ENCODE results near the gene KLF13. TPM values are rescaled to one million over a fixed set of nuclear protein-coding genes. Genes with fewer than 3 reads are reported as not detected.

Gene KLF13
- total RNA-seq, 1 experiment from 2014 or later: 78.6 TPM

- Histone ChIP-seq H3K27ac (ENCODE audit: low read length) (no peak overlapping the region), H3K4me3 (ENCODE audit: low read depth in 2 of 2, low read length in 2 of 2) (no peak overlapping the region), H3K36me3 (ENCODE audit: control insufficient read depth, insufficient read depth, low read length) (no peaks in the 10 kb centered on the region), H3K9me3 (ENCODE audit: control insufficient read depth, insufficient read depth, low read depth, low read length) (no peaks in the 10 kb centered on the region), H3K4me1 (ENCODE audit: control insufficient read depth, insufficient read depth, low read length) (no peaks in the 10 kb centered on the region; the same call in 1 of the 2 replicates), H3K27me3 (ENCODE audit: control insufficient read depth, insufficient read depth, low read length) (no peaks in the 10 kb centered on the region)
- ChIA-PET POLR2A (no interaction called here), CTCF (no interaction called here)
- no TSS peak for BruUV-seq (replicated peaks)
- no peak for TF ChIP-seq SIN3A (IDR thresholded peaks at IDR 0.05; ENCODE audit: borderline replicate concordance, insufficient read depth, low read depth, low read length)
- no peak for TF ChIP-seq TCF7L2 (IDR thresholded peaks at IDR 0.05; ENCODE audit: low read depth, low read length)
- no peak for TF ChIP-seq REST (IDR thresholded peaks at IDR 0.05; ENCODE audit: insufficient read depth in 1 of 2, low read depth in 2 of 2, low read length in 1 of 2)
- TF ChIP-seq CTCF (IDR thresholded peaks at IDR 0.05): no peak
- no peak for TF ChIP-seq POLR2AphosphoS5 (IDR thresholded peaks at IDR 0.05; ENCODE audit: low read depth, low read length)
- DNase-seq (ENCODE audit: low read depth, low spot score): no peak
- intact Hi-C loops (cut with micrococcal nuclease; ENCODE audit: unreplicated experiment) (no loop called here), in situ Hi-C loops (cut with HindIII; ENCODE audit: low pct_unique_long_range_greater_than_20kb, low sequenced_read_pairs) (no loop called here)
- no peak for ATAC-seq
These were observed 18.4 kb downstream of the KLF13 start for GRCh38 chr15:31344823-31345605.

- Histone ChIP-seq H3K36me3 (ENCODE audit: control insufficient read depth, insufficient read depth, low read length) (no peaks in the 10 kb centered on the region), H3K27me3 (ENCODE audit: control insufficient read depth, insufficient read depth, low read length) (no peaks in the 10 kb centered on the region), H3K4me1 (ENCODE audit: control insufficient read depth, insufficient read depth, low read length) (no peaks in the 10 kb centered on the region; the same call in 1 of the 2 replicates), H3K27ac (ENCODE audit: low read length) (no peak overlapping the region), H3K9me3 (ENCODE audit: control insufficient read depth, insufficient read depth, low read depth, low read length) (no peaks in the 10 kb centered on the region), H3K4me3 (ENCODE audit: low read depth in 2 of 2, low read length in 2 of 2) (no peak overlapping the region)
- in situ Hi-C loops (cut with HindIII; ENCODE audit: low pct_unique_long_range_greater_than_20kb, low sequenced_read_pairs) (no loop called here), intact Hi-C loops (cut with micrococcal nuclease; ENCODE audit: unreplicated experiment) (no loop called here)
- BruUV-seq (replicated peaks): no TSS peak
- ChIA-PET POLR2A (no interaction called here), CTCF (no interaction called here)
- ATAC-seq (no peak), DNase-seq (ENCODE audit: low read depth, low spot score) (no peak)
- no peak for TF ChIP-seq CTCF (IDR thresholded peaks at IDR 0.05)
- TF ChIP-seq REST (IDR thresholded peaks at IDR 0.05; ENCODE audit: insufficient read depth in 1 of 2, low read depth in 2 of 2, low read length in 1 of 2): no peak
- no peak for TF ChIP-seq TCF7L2 (IDR thresholded peaks at IDR 0.05; ENCODE audit: low read depth, low read length)
- no peak for TF ChIP-seq SIN3A (IDR thresholded peaks at IDR 0.05; ENCODE audit: borderline replicate concordance, insufficient read depth, low read depth, low read length)
- TF ChIP-seq POLR2AphosphoS5 (IDR thresholded peaks at IDR 0.05; ENCODE audit: low read depth, low read length): no peak
These were observed 19.2 kb downstream of the KLF13 start for GRCh38 chr15:31345606-31346366.
